Psoas muscle (tissue), 8 donors: Measurements from ENCODE around the gene RAB11FIP3. TPM values are rescaled to one million over a fixed set of nuclear protein-coding genes. Genes with fewer than 3 reads are reported as not detected.
A peak's percentile ranks its signal among the peaks of the same experiment; 100 is the strongest.

Experiments
- ATAC-seq, 4 donors: fragments of 200-7000 bp; cut with Tn5 transposase; one replicate each; pipeline ENCODE4 v1.9.1; 2020; ENCODE audit warnings: moderate library complexity in 3 of 4, mild to moderate bottlenecking in 2 of 4
- DNase-seq, 2 donors: peaks; one replicate each; pipeline ENCODE4 v3.0.0-alpha.2; 2020
- H3K27ac ChIP-seq: fragments of 200-600 bp; one replicate; pipeline ENCODE4 v1.8.0; 2022
- H3K27me3 ChIP-seq, 3 donors: fragments of 200-600 bp in 1 of 3; one replicate each; pipeline versions ENCODE4 v1.6.1 to v1.8.0; 2013 to 2022; ENCODE audit warnings: low read length in 2 of 3, mild to moderate bottlenecking in 2 of 3, moderate library complexity in 1 of 3; ENCODE audit not compliant: insufficient read depth in 3 of 3
- H3K36me3 ChIP-seq, 2 donors: fragments of 200-600 bp in 1 of 2; one replicate each; pipeline versions ENCODE4 v1.6.1 to v1.8.0; 2013 to 2022; ENCODE audit warnings: low read depth in 1 of 2, mild to moderate bottlenecking in 1 of 2, moderate library complexity in 1 of 2; ENCODE audit not compliant: insufficient read depth in 1 of 2
- H3K4me1 ChIP-seq: fragments of 200-600 bp; one replicate; pipeline ENCODE4 v1.8.0; 2022
- H3K4me3 ChIP-seq: fragments of 200-600 bp; one replicate; pipeline ENCODE4 v1.8.0; 2022; ENCODE audit warnings: mild to moderate bottlenecking
- H3K9me3 ChIP-seq: fragments of 200-600 bp; one replicate; pipeline ENCODE4 v1.8.0; 2022
- WGBS, 3 donors: extraction: QIAGEN DNeasy Blood & Tissue Kit; methylation state at CpG; one replicate each; pipeline versions ENCODE4 v1.1.6 to v1.1.7; 2013; 5-methylcytosine and 5-hydroxymethylcytosine counted together
- intact Hi-C, 2 donors: fragments of 100-400 bp; cut with DNase I; formaldehyde crosslinking; loops; one replicate each; pipeline versions ENCODE4 v1.11.0 to v1.14.2; 2022
- polyA plus RNA-seq, 3 donors: library from polyadenylated mRNA; stranded (reverse); fragments of 200-250 nt; gene quantifications; one replicate each; pipeline ENCODE4 v1.2.3, GENCODE V29; 2013
- total RNA-seq, 4 donors: library from RNA; stranded (reverse); fragmentation: NEBNext Ultra II Directional in 2 of 4; extraction: Animal tissue kit (Norgen Biotek cat#: 25700) in 2 of 4; gene quantifications; one replicate each; pipeline versions ENCODE4 v1.2.1 to v1.2.4, GENCODE V29; 2021 to 2023
- TF ChIP-seq, protein P1 (sequence below): fragments of 200-600 bp; IDR thresholded peaks from one replicate; pipeline ENCODE4 v1.8.0; 2022; ENCODE audit warnings: antibody characterized with exemption
- donor health status: healthy with polysubstance abuse.
- donor health status: DM: no; HTN: no; CAD: no; lungs with moderate emphysema.
- donor health status: Bipolar disorder and iron deficiency.
- donor health status: healthy.
- donor health status: DM: yes; HTN: yes; CAD: no.
- donor health status: DM: no; HTN: no; CAD: no.
- donor health status: DM: no; HTN: no; CAD: no.
- donor health status: DM: yes; HTN: yes; CAD: no.

Gene RAB11FIP3
- total and polyA plus RNA-seq, 7 donors: 20.3 to 89.5 (median 44.7) TPM

DNA sequence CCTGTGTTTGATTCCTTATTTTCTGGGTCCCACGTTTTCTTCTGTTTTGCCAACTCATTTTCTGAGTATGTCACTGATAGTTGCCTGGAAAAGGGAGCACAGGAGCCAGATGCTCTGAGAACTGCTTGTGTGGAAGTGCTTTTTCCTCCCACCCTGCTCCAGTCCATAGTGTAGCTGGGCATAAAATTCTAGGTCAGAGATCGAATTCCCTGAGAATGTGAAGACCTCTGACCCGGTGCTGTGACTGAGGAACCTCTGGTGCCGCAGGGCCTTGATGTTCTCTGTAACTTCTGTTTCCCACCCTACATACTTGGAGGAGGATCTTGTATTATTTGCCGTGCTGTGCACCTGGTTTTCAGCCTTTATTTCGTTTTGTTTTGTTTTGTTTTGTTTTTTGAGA is 82.5 kb downstream of the RAB11FIP3 start:
- ATAC-seq (no peak), DNase-seq (no peak)
- intact Hi-C loops: no loop called here
- TF ChIP-seq, protein P1, sequence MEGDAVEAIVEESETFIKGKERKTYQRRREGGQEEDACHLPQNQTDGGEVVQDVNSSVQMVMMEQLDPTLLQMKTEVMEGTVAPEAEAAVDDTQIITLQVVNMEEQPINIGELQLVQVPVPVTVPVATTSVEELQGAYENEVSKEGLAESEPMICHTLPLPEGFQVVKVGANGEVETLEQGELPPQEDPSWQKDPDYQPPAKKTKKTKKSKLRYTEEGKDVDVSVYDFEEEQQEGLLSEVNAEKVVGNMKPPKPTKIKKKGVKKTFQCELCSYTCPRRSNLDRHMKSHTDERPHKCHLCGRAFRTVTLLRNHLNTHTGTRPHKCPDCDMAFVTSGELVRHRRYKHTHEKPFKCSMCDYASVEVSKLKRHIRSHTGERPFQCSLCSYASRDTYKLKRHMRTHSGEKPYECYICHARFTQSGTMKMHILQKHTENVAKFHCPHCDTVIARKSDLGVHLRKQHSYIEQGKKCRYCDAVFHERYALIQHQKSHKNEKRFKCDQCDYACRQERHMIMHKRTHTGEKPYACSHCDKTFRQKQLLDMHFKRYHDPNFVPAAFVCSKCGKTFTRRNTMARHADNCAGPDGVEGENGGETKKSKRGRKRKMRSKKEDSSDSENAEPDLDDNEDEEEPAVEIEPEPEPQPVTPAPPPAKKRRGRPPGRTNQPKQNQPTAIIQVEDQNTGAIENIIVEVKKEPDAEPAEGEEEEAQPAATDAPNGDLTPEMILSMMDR: no peak
- Histone ChIP-seq H3K4me3 (no peak overlapping the region), H3K27ac (no peak overlapping the region), H3K36me3 (peaks cover 2 to 62% of the 10 kb centered on the region in 2 donors), H3K27me3 (no peaks in the 10 kb centered on the region), H3K4me1 (no peaks in the 10 kb centered on the region), H3K9me3 (no peaks in the 10 kb centered on the region)
- WGBS, 3 donors: 76 to 81% (median 77%) methylated on average over 6 of the region's 6 CpGs

DNA sequence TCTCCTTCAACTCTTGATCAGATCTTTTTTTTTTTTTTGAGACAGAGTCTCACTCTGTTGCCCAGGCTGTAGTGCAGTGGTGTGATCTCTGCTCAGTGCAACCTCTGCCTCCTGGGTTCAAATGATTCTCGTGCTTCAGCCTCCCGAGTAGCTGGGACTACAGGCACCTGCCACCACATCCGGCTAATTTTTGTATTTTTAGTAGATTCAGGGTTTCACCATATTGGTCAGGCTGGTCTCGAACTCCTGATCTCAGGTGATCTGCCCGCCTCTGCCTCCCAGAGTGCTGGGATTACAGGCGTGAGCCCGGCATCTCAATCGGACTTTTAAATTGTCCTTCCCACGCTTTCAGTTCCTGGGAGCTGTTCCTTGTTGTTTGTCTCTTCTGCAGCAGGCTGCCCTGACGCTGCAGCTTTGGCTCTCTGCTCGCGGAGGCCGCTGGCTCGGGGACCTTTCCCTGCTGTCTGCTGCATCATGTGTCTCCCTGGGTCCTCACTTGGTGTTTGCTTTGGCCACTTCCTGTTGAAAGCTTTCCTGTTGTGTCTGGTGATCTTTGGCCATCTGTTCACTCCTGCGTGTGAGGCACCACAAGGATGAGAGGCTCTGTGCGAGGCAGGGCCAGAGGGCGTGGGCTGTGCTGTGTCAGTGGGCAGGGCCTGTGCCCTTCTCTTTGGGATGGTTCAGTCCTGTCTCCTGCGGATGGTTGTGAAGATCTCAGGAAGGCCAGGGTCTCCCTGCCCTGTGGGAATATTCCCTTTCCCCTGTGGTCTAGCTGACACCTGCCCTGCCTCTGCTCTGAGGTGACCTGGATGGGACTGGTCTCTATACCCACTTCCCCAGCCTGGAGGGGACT is 83.7 kb downstream of the RAB11FIP3 start:
- DNase-seq (no peak), ATAC-seq (peak in 1 of 4 donors; percentile 7)
- Histone ChIP-seq H3K4me3 (no peak overlapping the region), H3K36me3 (peaks cover 2 to 64% of the 10 kb centered on the region in 2 donors), H3K27ac (no peak overlapping the region), H3K27me3 (no peaks in the 10 kb centered on the region), H3K9me3 (no peaks in the 10 kb centered on the region), H3K4me1 (no peaks in the 10 kb centered on the region)
- TF ChIP-seq, protein P1: no peak
- intact Hi-C loops: no loop called here
- 85 to 89% (median 87%) methylated on average over 18 of the region's 18 CpGs for WGBS, 3 donors

DNA sequence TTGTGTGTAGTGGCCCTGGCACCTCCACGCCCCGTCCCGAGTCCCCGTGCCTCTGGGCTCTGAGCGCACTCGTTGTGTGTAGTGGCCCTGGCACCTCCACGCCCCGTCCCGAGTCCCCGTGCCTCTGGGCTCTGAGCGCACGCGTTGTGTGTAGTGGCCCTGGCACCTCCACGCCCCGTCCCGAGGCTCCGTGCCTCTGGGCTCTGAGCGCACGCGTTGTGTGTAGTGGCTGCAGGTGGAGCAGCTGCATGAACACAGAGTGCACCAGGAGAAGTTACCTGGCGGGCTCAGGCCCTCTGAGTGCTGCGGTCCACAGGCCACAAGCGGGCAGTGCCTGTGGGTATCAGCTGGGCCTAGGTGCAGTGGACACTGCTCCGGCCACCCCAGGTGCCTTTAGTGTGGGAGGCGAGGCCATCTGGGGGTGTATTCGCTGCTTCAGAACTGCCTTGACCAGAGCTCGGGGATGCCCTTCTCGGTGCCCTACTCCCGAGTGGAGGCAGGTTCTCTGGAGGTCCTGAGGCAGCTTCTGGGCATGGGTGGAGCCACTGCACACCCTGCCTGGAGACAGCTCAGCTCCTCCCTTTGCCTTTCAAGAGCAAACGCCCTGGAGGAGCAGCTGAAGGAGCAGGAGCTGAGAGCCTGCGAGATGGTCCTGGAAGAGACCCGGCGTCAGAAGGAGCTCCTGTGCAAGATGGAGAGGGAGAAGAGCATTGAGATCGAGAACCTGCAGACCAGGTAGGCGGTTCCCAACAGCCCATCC is 84.8 kb downstream of the RAB11FIP3 start:
- Histone ChIP-seq H3K27me3 (no peaks in the 10 kb centered on the region), H3K36me3 (peaks cover 2 to 70% of the 10 kb centered on the region in 2 donors), H3K4me3 (no peak overlapping the region), H3K4me1 (no peaks in the 10 kb centered on the region), H3K9me3 (no peaks in the 10 kb centered on the region), H3K27ac (no peak overlapping the region)
- WGBS, 3 donors: 93 to 95% (median 94%) methylated on average over 33 to 35 of the region's 35 CpGs
- TF ChIP-seq, protein P1: no peak
- no peak for DNase-seq
- ATAC-seq: no peak
- intact Hi-C loops: no loop called here

DNA sequence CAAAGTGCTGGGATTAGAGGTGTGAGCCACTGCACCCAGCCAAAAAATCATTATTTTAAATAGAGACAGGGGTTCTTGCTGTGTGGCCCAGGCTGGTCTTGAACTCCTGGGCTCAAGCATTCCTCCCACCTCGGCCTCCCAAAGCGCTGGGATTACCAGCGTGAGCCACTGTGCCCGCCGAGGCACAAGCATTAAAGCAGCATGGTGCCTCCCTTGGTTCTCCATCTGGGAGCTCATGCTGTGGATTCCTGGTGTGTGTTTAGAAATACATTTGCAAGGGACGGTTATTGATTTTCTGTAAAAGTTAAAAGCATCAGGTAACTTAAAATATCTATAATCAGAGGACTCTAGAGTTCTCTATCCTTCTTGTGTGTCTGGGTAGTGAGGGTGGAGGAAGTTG is 87.4 kb downstream of the RAB11FIP3 start:
- Histone ChIP-seq H3K27ac (no peak overlapping the region), H3K9me3 (no peaks in the 10 kb centered on the region), H3K4me1 (no peaks in the 10 kb centered on the region), H3K4me3 (no peak overlapping the region), H3K27me3 (no peaks in the 10 kb centered on the region), H3K36me3 (peaks cover 2 to 71% of the 10 kb centered on the region in 2 donors)
- TF ChIP-seq, protein P1: no peak
- DNase-seq: no peak
- WGBS, 3 donors: 89 to 94% (median 90%) methylated on average over 6 of the region's 6 CpGs
- ATAC-seq: no peak
- intact Hi-C loops: no loop called here
